Muscle of leg (tissue), 11 donors: ENCODE measurements around the gene NIPAL1. TPM values are rescaled to one million over a fixed set of nuclear protein-coding genes. Genes with fewer than 3 reads are reported as not detected.

Experiments used
- DNase-seq: peaks from one replicate; pipeline ENCODE4 v3.0.0; 2013
- H3K27ac ChIP-seq: one replicate; pipeline ENCODE4 v1.5.1; 2013; ENCODE audit warnings: mild to moderate bottlenecking, low read length, control low read depth
- H3K27me3 ChIP-seq: one replicate; pipeline ENCODE4 v1.6.1; 2013; ENCODE audit warnings: low read length; ENCODE audit not compliant: control insufficient read depth, insufficient read depth
- H3K36me3 ChIP-seq: one replicate; pipeline ENCODE4 v1.6.1; 2013; ENCODE audit warnings: low read length; ENCODE audit not compliant: control insufficient read depth, insufficient read depth
- H3K4me1 ChIP-seq: one replicate; pipeline ENCODE4 v1.6.1; 2013; ENCODE audit warnings: low read length; ENCODE audit not compliant: control insufficient read depth, insufficient read depth
- H3K4me3 ChIP-seq: one replicate; pipeline ENCODE4 v1.5.1; 2013; ENCODE audit warnings: low read length, control low read depth
- H3K9me3 ChIP-seq: replicated peaks from 2 replicates; pipeline ENCODE4 v1.6.1; 2013; ENCODE audit warnings: low read depth, low read length; ENCODE audit not compliant: control insufficient read depth
- WGBS: methylation state at CpG from one replicate; pipeline ENCODE4 v1.1.5; 2013; ENCODE audit warnings: missing lambda C conversion rate; ENCODE audit not compliant: insufficient coverage; 5-methylcytosine and 5-hydroxymethylcytosine counted together
- polyA plus RNA-seq, 8 donors: library from polyadenylated mRNA; unstranded; fragments of 120-200 nt; gene quantifications; one replicate each; pipeline versions ENCODE4 v1.2.1 to v1.2.3, GENCODE V29; 2013; ENCODE audit warnings: inconsistent platforms in 1 of 8, low replicate concordance in 1 of 8; ENCODE audit not compliant: insufficient read length in 8 of 8, insufficient read depth in 1 of 8
- total RNA-seq: library from RNA; stranded (reverse); fragments of 120-200 nt; gene quantifications from one replicate; pipeline ENCODE4 v1.2.4, GENCODE V29; 2013

The NIPAL1 gene
- total and polyA plus RNA-seq, 9 donors = 1.5 to 3.1 (median 2.5) TPM

GRCh38 chr4:48049483-48049882 is 32.9 kb downstream of the NIPAL1 start:
- peaks cover 3% of the 10 kb centered on the region for H3K4me1 ChIP-seq
- no peak overlapping the region for H3K27ac ChIP-seq
- DNase-seq = no peak
- H3K4me3 ChIP-seq = no peak overlapping the region
- H3K36me3 ChIP-seq = no peaks in the 10 kb centered on the region
- H3K27me3 ChIP-seq = no peaks in the 10 kb centered on the region
- no peaks in the 10 kb centered on the region for H3K9me3 ChIP-seq
- WGBS = 80% methylated on average over 7 of the region's 8 CpGs

- Histone ChIP-seq H3K27me3 (no peaks in the 10 kb centered on the region), H3K4me1 (peaks cover 3% of the 10 kb centered on the region)
These were observed 34.5 kb downstream of the NIPAL1 start for GRCh38 chr4:48051078-48051477.

GRCh38 chr4:48058617-48059530 is 42.3 kb downstream of the NIPAL1 start:
- H3K4me1 ChIP-seq = no peaks in the 10 kb centered on the region
- no peak overlapping the region for H3K4me3 ChIP-seq
- no peaks in the 10 kb centered on the region for H3K36me3 ChIP-seq
- no peaks in the 10 kb centered on the region for H3K27me3 ChIP-seq
- 90% methylated on average over 3 of the region's 5 CpGs for WGBS
- H3K27ac ChIP-seq = no peak overlapping the region
- DNase-seq = no peak
- peaks cover 3% of the 10 kb centered on the region for H3K9me3 ChIP-seq

More at GRCh38 chr4:48051078-48051477, 34.5 kb downstream of the NIPAL1 start:
- Histone ChIP-seq H3K9me3 (no peaks in the 10 kb centered on the region), H3K27ac (no peak overlapping the region), H3K36me3 (no peaks in the 10 kb centered on the region), H3K4me3 (no peak overlapping the region)
- no CpG with 5 or more reads among the region's 1 CpG for WGBS
- DNase-seq = no peak

- WGBS = 86% methylated on average over 1 of the region's 3 CpGs
- DNase-seq = no peak
These were observed 47.8 kb downstream of the NIPAL1 start for GRCh38 chr4:48064349-48064748.

GRCh38 chr4:48065587-48066052 is 49.0 kb downstream of the NIPAL1 start:
- H3K36me3 ChIP-seq = no peaks in the 10 kb centered on the region

More at GRCh38 chr4:48064349-48064748, 47.8 kb downstream of the NIPAL1 start:
- H3K9me3 ChIP-seq = no peaks in the 10 kb centered on the region
- H3K4me3 ChIP-seq = no peak overlapping the region
- no peaks in the 10 kb centered on the region for H3K27me3 ChIP-seq
- H3K36me3 ChIP-seq = no peaks in the 10 kb centered on the region
- no peaks in the 10 kb centered on the region for H3K4me1 ChIP-seq
- H3K27ac ChIP-seq = no peak overlapping the region

GRCh38 chr4:48067536-48067935 is 51.0 kb downstream of the NIPAL1 start:
- WGBS = 84% methylated on average over 4 of the region's 9 CpGs
- no peak overlapping the region for H3K27ac ChIP-seq
- H3K27me3 ChIP-seq = no peaks in the 10 kb centered on the region
- no peaks in the 10 kb centered on the region for H3K9me3 ChIP-seq
- no peak for DNase-seq
- no peaks in the 10 kb centered on the region for H3K36me3 ChIP-seq
- no peaks in the 10 kb centered on the region for H3K4me1 ChIP-seq
- H3K4me3 ChIP-seq = no peak overlapping the region

More at GRCh38 chr4:48065587-48066052, 49.0 kb downstream of the NIPAL1 start:
- no peaks in the 10 kb centered on the region for H3K27me3 ChIP-seq
- no peak overlapping the region for H3K27ac ChIP-seq
- no peak for DNase-seq
- no CpG with 5 or more reads among the region's 1 CpG for WGBS
- H3K9me3 ChIP-seq = no peaks in the 10 kb centered on the region
- no peak overlapping the region for H3K4me3 ChIP-seq
- H3K4me1 ChIP-seq = no peaks in the 10 kb centered on the region

- no peaks in the 10 kb centered on the region for H3K4me1 ChIP-seq
- H3K27me3 ChIP-seq = no peaks in the 10 kb centered on the region
- H3K9me3 ChIP-seq = no peaks in the 10 kb centered on the region
- no peak overlapping the region for H3K27ac ChIP-seq
- H3K36me3 ChIP-seq = no peaks in the 10 kb centered on the region
- H3K4me3 ChIP-seq = no peak overlapping the region
- DNase-seq = no peak
- WGBS = 100% methylated on average over 2 of the region's 2 CpGs
These were observed 51.6 kb downstream of the NIPAL1 start for GRCh38 chr4:48068182-48068581.

GRCh38 chr4:48069026-48069425 is 52.5 kb downstream of the NIPAL1 start:
- no peak overlapping the region for H3K4me3 ChIP-seq
- no peaks in the 10 kb centered on the region for H3K27me3 ChIP-seq
- H3K36me3 ChIP-seq = no peaks in the 10 kb centered on the region
- WGBS = 50% methylated on average over 2 of the region's 2 CpGs
- H3K27ac ChIP-seq = no peak overlapping the region
- H3K9me3 ChIP-seq = no peaks in the 10 kb centered on the region
- DNase-seq = no peak
- no peaks in the 10 kb centered on the region for H3K4me1 ChIP-seq

GRCh38 chr4:48071191-48071590 is 54.6 kb downstream of the NIPAL1 start:
- H3K4me1 ChIP-seq = no peaks in the 10 kb centered on the region
- no peak overlapping the region for H3K27ac ChIP-seq
- H3K4me3 ChIP-seq = no peak overlapping the region
- no CpG with 5 or more reads among the region's 3 CpGs for WGBS
- no peak for DNase-seq
- H3K27me3 ChIP-seq = no peaks in the 10 kb centered on the region
- H3K36me3 ChIP-seq = no peaks in the 10 kb centered on the region
- no peaks in the 10 kb centered on the region for H3K9me3 ChIP-seq

GRCh38 chr4:48073567-48074103 is 57.1 kb downstream of the NIPAL1 start:
- no peaks in the 10 kb centered on the region for H3K9me3 ChIP-seq
- no peak overlapping the region for H3K27ac ChIP-seq
- H3K4me3 ChIP-seq = no peak overlapping the region
- no peaks in the 10 kb centered on the region for H3K27me3 ChIP-seq
- no peaks in the 10 kb centered on the region for H3K4me1 ChIP-seq
- no peaks in the 10 kb centered on the region for H3K36me3 ChIP-seq
- no peak for DNase-seq
- no CpG with 5 or more reads among the region's 3 CpGs for WGBS
